ENCODE data around the gene OTULIN. TPM values are rescaled to one million over a fixed set of nuclear protein-coding genes. Genes with fewer than 3 reads are reported as not detected.

Gene OTULIN
- total and polyA plus RNA-seq, 2 experiments from 2014 or later: 12.8 to 24.4 TPM

DNA sequence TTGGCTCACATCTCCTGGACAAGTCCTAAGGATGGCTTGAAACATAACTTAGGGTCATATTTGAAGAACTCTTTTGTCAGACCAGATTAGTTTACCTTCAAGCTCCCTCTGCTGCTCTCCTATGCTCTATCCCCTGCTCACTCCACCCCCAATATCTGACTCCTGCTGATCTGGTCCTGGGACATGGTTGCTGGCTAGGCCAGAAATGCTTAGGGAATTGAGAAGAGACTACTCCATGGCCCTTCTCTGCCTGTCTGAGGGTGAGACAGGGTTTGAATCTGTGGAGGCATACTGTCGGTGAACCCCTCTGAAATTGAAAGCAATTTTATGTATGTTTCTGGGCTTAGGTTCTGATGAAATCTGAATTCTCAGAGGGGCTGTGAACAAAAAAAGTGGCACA, 3.3 kb downstream of the OTULIN start:
- 96 to 100% methylated on average over 1 of the region's 1 CpG for WGBS, 2 experiments (ENCODE audit: low coverage in 1 of 2, low lambda C conversion rate in 2 of 2, missing lambda C conversion rate in 2 of 2)
- Histone ChIP-seq H3K4me2 (ENCODE audit: unreplicated experiment) (no peak overlapping the region), H3K4me3 (no peak overlapping the region), H3K9me2 (ENCODE audit: insufficient read depth) (no peaks in the 10 kb centered on the region), H3K27ac (no peak overlapping the region), H3K9me3 (ENCODE audit: low read depth) (no peaks in the 10 kb centered on the region), H3K9ac (no peak overlapping the region), H3K4me1 (ENCODE audit: insufficient read depth) (peaks cover 34% of the 10 kb centered on the region), H3K79me2 (ENCODE audit: insufficient read depth) (peaks cover 89% of the 10 kb centered on the region), H4K20me1 (ENCODE audit: insufficient read depth) (peaks cover 5% of the 10 kb centered on the region; the same call in 1 of the 2 replicates), H3K27me3 (replicated peaks; ENCODE audit: insufficient read depth) (no peaks in the 10 kb centered on the region), H3K36me3 (ENCODE audit: low read depth) (no peaks in the 10 kb centered on the region; the same call in 1 of the 2 replicates), H3F3A (ENCODE audit: insufficient read depth) (peaks cover 11% of the 10 kb centered on the region), H2AFZ (no peak overlapping the region)
- in situ Hi-C loops (cut with MboI): no loop called here
- DNase-seq: no peak
- TF ChIP-seq EZH2phosphoT487 (IDR thresholded peaks at IDR 0.05; ENCODE audit: insufficient read depth, low read depth) (no peak), EZH2 (IDR thresholded peaks at IDR 0.05; ENCODE audit: insufficient read depth, poor library complexity, severe bottlenecking) (no peak)

GRCh38 chr5:14668181-14668591, 3.7 kb downstream of the OTULIN start:
- TF ChIP-seq EZH2phosphoT487 (IDR thresholded peaks at IDR 0.05; ENCODE audit: insufficient read depth, low read depth): no peak
- no peak for TF ChIP-seq EZH2 (IDR thresholded peaks at IDR 0.05; ENCODE audit: insufficient read depth, poor library complexity, severe bottlenecking)
- Histone ChIP-seq H3K27ac (no peak overlapping the region), H3K9me3 (ENCODE audit: low read depth) (no peaks in the 10 kb centered on the region), H3F3A (ENCODE audit: insufficient read depth) (peaks cover 12% of the 10 kb centered on the region), H3K36me3 (ENCODE audit: low read depth) (no peaks in the 10 kb centered on the region; the same call in 1 of the 2 replicates), H3K27me3 (replicated peaks; ENCODE audit: insufficient read depth) (no peaks in the 10 kb centered on the region), H3K4me3 (no peak overlapping the region), H3K4me1 (ENCODE audit: insufficient read depth) (peaks cover 31% of the 10 kb centered on the region), H2AFZ (no peak overlapping the region), H4K20me1 (ENCODE audit: insufficient read depth) (peaks cover 7% of the 10 kb centered on the region), H3K9ac (no peak overlapping the region), H3K79me2 (ENCODE audit: insufficient read depth) (peaks cover 89% of the 10 kb centered on the region), H3K9me2 (ENCODE audit: insufficient read depth) (no peaks in the 10 kb centered on the region), H3K4me2 (ENCODE audit: unreplicated experiment) (no peak overlapping the region)
- 87 to 90% methylated on average over 5 of the region's 5 CpGs for WGBS, 2 experiments (ENCODE audit: low coverage in 1 of 2, low lambda C conversion rate in 2 of 2, missing lambda C conversion rate in 2 of 2)
- DNase-seq: no peak
- in situ Hi-C loops (cut with MboI): no loop called here

DNA sequence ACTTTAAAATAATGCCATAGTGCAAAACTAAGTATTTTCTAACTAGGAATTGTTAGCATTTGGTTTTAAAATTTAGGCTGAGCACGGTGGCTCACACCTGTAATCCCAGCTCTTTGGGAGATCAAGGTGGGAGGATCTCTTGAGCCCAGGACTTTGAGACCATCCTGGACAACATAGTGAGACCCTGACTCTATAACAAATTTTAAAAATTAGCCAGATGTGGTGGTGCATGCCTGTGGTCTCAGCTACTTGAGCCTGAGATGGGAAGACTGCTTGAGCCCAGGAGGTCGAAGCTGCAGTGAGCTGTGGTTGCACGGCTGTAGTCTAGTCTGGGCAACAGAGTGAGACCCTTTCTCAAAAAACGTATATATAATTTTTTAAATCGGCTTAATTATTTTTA, 4.9 kb downstream of the OTULIN start:
- DNase-seq: no peak
- Histone ChIP-seq H3K4me2 (ENCODE audit: unreplicated experiment) (no peak overlapping the region), H2AFZ (no peak overlapping the region), H3K9me3 (ENCODE audit: low read depth) (no peaks in the 10 kb centered on the region), H3K27ac (no peak overlapping the region), H3K9me2 (ENCODE audit: insufficient read depth) (no peaks in the 10 kb centered on the region), H3K79me2 (ENCODE audit: insufficient read depth) (peaks cover 96% of the 10 kb centered on the region), H3K36me3 (ENCODE audit: low read depth) (no peaks in the 10 kb centered on the region; the same call in 1 of the 2 replicates), H3K4me3 (no peak overlapping the region), H3K9ac (no peak overlapping the region), H3K27me3 (replicated peaks; ENCODE audit: insufficient read depth) (no peaks in the 10 kb centered on the region), H4K20me1 (ENCODE audit: insufficient read depth) (peaks cover 17% of the 10 kb centered on the region), H3F3A (ENCODE audit: insufficient read depth) (0 out of 2 replicates have a peak, but pooled peaks cover 4% of the 10 kb centered on the region), H3K4me1 (ENCODE audit: insufficient read depth) (peaks cover 25% of the 10 kb centered on the region)
- WGBS, 2 experiments (ENCODE audit: low coverage in 1 of 2, low lambda C conversion rate in 2 of 2, missing lambda C conversion rate in 2 of 2): 99 to 100% methylated on average over 5 of the region's 5 CpGs
- TF ChIP-seq EZH2phosphoT487 (IDR thresholded peaks at IDR 0.05; ENCODE audit: insufficient read depth, low read depth) (no peak), EZH2 (IDR thresholded peaks at IDR 0.05; ENCODE audit: insufficient read depth, poor library complexity, severe bottlenecking) (no peak)
- in situ Hi-C loops (cut with MboI): no loop called here

DNA sequence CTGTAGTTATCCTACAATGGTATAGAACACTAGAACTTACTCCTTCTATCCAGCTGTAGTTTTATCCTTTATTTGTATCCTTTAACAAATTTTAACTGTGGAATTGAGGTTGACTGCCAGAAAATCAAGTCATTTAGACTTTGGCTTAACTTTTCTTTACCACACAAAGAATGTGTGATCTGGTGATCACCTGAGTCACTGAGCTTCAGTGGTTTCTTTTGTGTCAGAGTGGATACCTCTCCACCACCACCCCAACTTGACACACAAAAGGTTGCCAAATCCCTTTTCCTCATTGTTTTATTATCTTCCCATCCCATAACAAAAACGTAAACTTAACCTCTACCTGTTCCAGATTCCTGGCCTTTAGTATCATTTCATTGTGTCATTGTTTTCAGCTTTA, 5.5 kb downstream of the OTULIN start:
- Histone ChIP-seq H3K79me2 (ENCODE audit: insufficient read depth) (peaks cover 100% of the 10 kb centered on the region), H3K9me3 (ENCODE audit: low read depth) (no peaks in the 10 kb centered on the region), H3K9me2 (ENCODE audit: insufficient read depth) (no peaks in the 10 kb centered on the region), H3K9ac (no peak overlapping the region), H4K20me1 (ENCODE audit: insufficient read depth) (peaks cover 17% of the 10 kb centered on the region), H3K4me3 (no peak overlapping the region), H3K4me1 (ENCODE audit: insufficient read depth) (peaks cover 25% of the 10 kb centered on the region), H3K27ac (no peak overlapping the region), H3K27me3 (replicated peaks; ENCODE audit: insufficient read depth) (no peaks in the 10 kb centered on the region), H3K36me3 (ENCODE audit: low read depth) (no peaks in the 10 kb centered on the region; the same call in 1 of the 2 replicates), H3F3A (ENCODE audit: insufficient read depth) (0 out of 2 replicates have a peak, but pooled peaks cover 4% of the 10 kb centered on the region), H2AFZ (no peak overlapping the region), H3K4me2 (ENCODE audit: unreplicated experiment) (no peak overlapping the region)
- WGBS, 2 experiments (ENCODE audit: low coverage in 1 of 2, low lambda C conversion rate in 2 of 2, missing lambda C conversion rate in 2 of 2): 55 to 57% methylated on average over 1 of the region's 1 CpG
- peak; percentile 59 for DNase-seq
- in situ Hi-C loops (cut with MboI): no loop called here
- TF ChIP-seq EZH2phosphoT487 (IDR thresholded peaks at IDR 0.05; ENCODE audit: insufficient read depth, low read depth) (no peak), EZH2 (IDR thresholded peaks at IDR 0.05; ENCODE audit: insufficient read depth, poor library complexity, severe bottlenecking) (no peak)

All from GM23248 (cell line).